HEK293T (cell line): ENCODE measurements around the gene JMJD8.

Experiments used
- CTCF ChIA-PET: fragments of 350-600 bp; formaldehyde crosslinking; extraction: SDS; loops from one replicate; lab custom pipeline; 2021; ENCODE audit warnings: antibody characterized with exemption, inconsistent platforms; lab: Yijun Ruan, JAX
- POLR2A ChIA-PET: fragments of 350-600 bp; formaldehyde crosslinking; extraction: SDS; loops from one replicate; lab custom pipeline; 2020; ENCODE audit warnings: antibody characterized with exemption, inconsistent platforms; lab: Yijun Ruan, JAX
- DNase-seq: peaks from one replicate; pipeline ENCODE4 v3.0.0; 2012; ENCODE audit warnings: mixed read lengths; ENCODE audit errors: extremely low spot score
- ARNT ChIP-seq: fragments of 450-650 bp; IDR thresholded peaks from 2 replicates; pipeline ENCODE4 v1.6.1; 2017; ENCODE audit warnings: mild to moderate bottlenecking
- BHLHE40 ChIP-seq: fragments of 450-650 bp; IDR thresholded peaks from 2 replicates; pipeline ENCODE4 v1.6.1; 2016; ENCODE audit warnings: mild to moderate bottlenecking, moderate library complexity, borderline replicate concordance
- CTBP1 ChIP-seq: fragments of 450-650 bp; IDR thresholded peaks from 2 replicates; pipeline ENCODE4 v1.6.1; 2016; ENCODE audit warnings: borderline replicate concordance
- ELF4 ChIP-seq: fragments of 450-650 bp; IDR thresholded peaks from 2 replicates; pipeline ENCODE4 v1.6.1; 2017; ENCODE audit warnings: antibody characterized with exemption
- FOXA1 ChIP-seq: fragments of 450-650 bp; IDR thresholded peaks from 2 replicates; pipeline ENCODE4 v1.6.1; 2016; ENCODE audit warnings: mild to moderate bottlenecking
- FOXK2 ChIP-seq: fragments of 450-650 bp; IDR thresholded peaks from 2 replicates; pipeline ENCODE4 v1.6.1; 2016; ENCODE audit warnings: mild to moderate bottlenecking
- FOXM1 ChIP-seq: fragments of 450-650 bp; IDR thresholded peaks from 2 replicates; pipeline ENCODE4 v1.6.1; 2017; ENCODE audit warnings: mild to moderate bottlenecking, borderline replicate concordance
- HDGF ChIP-seq: fragments of 450-650 bp; IDR thresholded peaks from 2 replicates; pipeline ENCODE4 v1.6.1; 2017; ENCODE audit warnings: antibody characterized with exemption, borderline replicate concordance
- L3MBTL2 ChIP-seq: fragments of 450-650 bp; conservative IDR thresholded peaks from 2 replicates; pipeline ENCODE4 v1.6.1; 2016; ENCODE audit warnings: mild to moderate bottlenecking
- LEF1 ChIP-seq: fragments of 450-650 bp; IDR thresholded peaks from 2 replicates; pipeline ENCODE4 v1.6.1; 2017; ENCODE audit warnings: mild to moderate bottlenecking, borderline replicate concordance
- NFRKB ChIP-seq: fragments of 450-650 bp; IDR thresholded peaks from 2 replicates; pipeline ENCODE4 v1.6.1; 2016; ENCODE audit warnings: mild to moderate bottlenecking, moderate library complexity
- SP1 ChIP-seq: fragments of 450-650 bp; IDR thresholded peaks from 2 replicates; pipeline ENCODE4 v1.6.1; 2017
- SUZ12 ChIP-seq: fragments of 450-650 bp; IDR thresholded peaks from 2 replicates; pipeline ENCODE4 v1.6.1; 2016; ENCODE audit warnings: mild to moderate bottlenecking
- TARDBP ChIP-seq: fragments of 450-650 bp; IDR thresholded peaks from 2 replicates; pipeline ENCODE4 v1.6.1; 2016
- ZNF384 ChIP-seq: fragments of 450-650 bp; IDR thresholded peaks from 2 replicates; pipeline ENCODE4 v1.6.1; 2016
- TF ChIP-seq, protein P1 (sequence below): fragments of 450-650 bp; IDR thresholded peaks from 2 replicates; pipeline ENCODE4 v1.6.1; 2016

JMJD8 gene

DNA sequence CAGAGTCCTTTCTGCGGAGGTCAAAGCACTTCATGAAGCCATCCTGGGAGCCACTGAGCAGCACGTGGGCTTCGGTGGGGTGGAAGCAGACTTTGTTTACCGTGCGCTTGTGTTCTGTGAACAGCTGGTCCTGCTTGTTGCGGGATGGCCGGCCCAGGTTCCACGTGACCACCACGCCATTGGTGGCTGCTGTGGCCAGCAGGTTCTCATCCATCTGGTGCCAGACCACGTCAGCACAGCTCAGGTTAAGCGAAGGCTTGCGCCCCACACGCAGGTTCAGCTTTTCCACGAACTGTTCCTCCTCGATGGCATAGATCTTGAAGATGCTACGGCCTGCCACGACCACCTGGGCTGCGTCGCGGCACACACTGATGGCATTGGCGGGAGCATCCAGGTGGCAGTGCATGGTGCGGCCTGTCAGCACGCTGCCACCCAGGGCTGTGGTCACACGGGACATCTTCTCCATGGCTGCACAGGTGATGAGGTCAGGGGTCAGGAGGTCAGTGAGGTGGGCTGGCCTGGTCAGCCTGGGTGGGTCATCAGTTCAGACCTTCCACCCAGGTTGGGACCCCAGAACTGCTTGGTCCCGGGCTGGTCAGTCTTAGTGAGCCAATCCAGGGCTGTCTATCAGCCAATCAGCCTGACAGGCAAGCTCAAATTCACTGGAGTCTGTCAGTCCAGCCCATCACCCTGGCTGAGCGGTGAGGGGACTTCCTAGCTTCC lies 5.2 kb upstream of the JMJD8 start:
- DNase-seq = no peak
- CTCF ChIA-PET = no interaction called here
- TF ChIP-seq, protein P1, sequence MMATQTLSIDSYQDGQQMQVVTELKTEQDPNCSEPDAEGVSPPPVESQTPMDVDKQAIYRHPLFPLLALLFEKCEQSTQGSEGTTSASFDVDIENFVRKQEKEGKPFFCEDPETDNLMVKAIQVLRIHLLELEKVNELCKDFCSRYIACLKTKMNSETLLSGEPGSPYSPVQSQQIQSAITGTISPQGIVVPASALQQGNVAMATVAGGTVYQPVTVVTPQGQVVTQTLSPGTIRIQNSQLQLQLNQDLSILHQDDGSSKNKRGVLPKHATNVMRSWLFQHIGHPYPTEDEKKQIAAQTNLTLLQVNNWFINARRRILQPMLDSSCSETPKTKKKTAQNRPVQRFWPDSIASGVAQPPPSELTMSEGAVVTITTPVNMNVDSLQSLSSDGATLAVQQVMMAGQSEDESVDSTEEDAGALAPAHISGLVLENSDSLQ = peak; percentile 68
- TF ChIP-seq TARDBP = no peak
- POLR2A ChIA-PET = interaction anchor here (1.2 to 2.9 kb wide), 8 partner anchors 8 to 99 kb away, joined by 3 to 33 read pairs (median 8); partner anchors contain the start of genes CHTF18, CIAO3, RHOT2 and RPUSD1

DNA sequence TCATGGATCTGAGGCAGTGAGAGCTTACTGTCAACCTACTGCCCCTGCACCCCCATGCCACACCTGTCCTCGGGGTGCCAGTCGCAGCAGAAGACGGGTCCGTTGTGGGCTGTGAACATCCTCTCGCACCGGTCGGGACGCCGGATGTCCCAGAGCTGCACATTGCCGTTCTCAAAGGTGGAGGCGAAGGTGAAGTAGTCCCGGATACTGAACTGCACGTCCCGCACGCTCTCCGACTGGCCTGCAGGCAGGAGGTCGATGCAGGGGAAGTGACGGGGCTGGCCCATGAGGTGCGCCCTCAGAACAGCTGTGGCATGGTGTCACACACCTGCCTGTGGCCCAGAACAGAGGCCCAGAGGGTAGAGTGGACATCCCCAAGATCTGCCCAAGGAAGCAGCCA lies 3.4 kb upstream of the JMJD8 start:
- ChIA-PET CTCF (no interaction called here), POLR2A (interaction anchor here (1.3 to 1.4 kb wide), 2 partner anchors 32 to 38 kb away, joined by 3 to 4 read pairs; partner anchors contain the start of gene WDR90)
- DNase-seq = no peak
- no peak for TF ChIP-seq LEF1
- TF ChIP-seq ZNF384 = no peak
- TF ChIP-seq L3MBTL2 = no peak
- no peak for TF ChIP-seq FOXK2
- TF ChIP-seq FOXM1 = no peak
- no peak for TF ChIP-seq FOXA1
- no peak for TF ChIP-seq HDGF
- TF ChIP-seq ELF4 = no peak
- no peak for TF ChIP-seq ARNT
- TF ChIP-seq, protein P1 = no peak
- TF ChIP-seq TARDBP = no peak
- TF ChIP-seq SUZ12 = no peak
- no peak for TF ChIP-seq NFRKB
- no peak for TF ChIP-seq SP1
- TF ChIP-seq BHLHE40 = no peak
- no peak for TF ChIP-seq CTBP1

DNA sequence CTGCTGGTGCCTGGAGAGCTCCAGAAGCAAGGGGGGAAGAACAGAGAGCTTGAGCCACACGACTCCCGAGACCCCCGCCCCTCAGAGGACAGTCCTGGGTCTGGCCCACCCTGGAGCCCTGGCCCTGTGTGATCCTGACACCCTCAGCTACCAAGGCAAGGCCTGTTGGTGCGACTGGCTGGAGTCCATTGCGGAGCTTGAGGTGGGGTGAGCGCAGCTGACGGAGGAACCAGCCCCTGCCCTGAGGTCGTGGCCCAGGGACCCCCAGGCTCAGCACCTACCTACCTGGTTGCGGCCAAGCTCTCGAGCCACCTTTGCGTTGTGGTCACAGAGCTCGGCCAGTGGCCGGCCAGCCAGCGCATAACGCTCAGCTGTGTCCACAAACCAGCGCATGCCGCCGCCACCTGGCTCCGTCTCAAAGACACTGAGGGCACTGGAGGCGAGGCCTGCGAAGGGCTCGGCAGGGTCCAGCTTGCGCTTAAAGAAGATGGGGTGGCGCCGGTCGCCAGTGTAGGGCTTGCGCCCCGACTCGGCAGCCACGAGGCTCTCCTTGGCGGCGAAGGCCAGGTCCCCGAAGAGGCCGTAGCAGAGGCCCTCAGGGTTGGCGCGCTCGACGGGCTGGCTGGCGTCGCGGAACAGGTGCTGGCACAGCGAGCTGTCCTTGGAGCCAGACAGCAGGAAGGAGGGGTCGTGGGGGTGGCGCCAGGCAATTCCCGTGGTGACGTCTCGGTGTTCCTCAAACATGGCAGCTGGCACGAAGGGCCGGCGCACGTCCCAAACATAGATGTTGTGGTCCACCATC lies 2.5 kb upstream of the JMJD8 start:
- DNase-seq = no peak
- TF ChIP-seq ARNT (no peak), CTBP1 (no peak), BHLHE40 (no peak), FOXA1 (no peak), ELF4 (no peak), FOXK2 (no peak), LEF1 (no peak), ZNF384 (no peak), HDGF (no peak)
- POLR2A ChIA-PET = interaction anchor here (1.1 to 1.4 kb wide), 2 partner anchors 33 to 54 kb away, joined by 3 to 4 read pairs; partner anchors contain the start of gene CIAO3
- CTCF ChIA-PET = interaction anchor here (0.6 kb wide), 1 partner anchor 891 kb away, joined by 3 read pairs; no protein-coding TSS in a partner anchor

DNA sequence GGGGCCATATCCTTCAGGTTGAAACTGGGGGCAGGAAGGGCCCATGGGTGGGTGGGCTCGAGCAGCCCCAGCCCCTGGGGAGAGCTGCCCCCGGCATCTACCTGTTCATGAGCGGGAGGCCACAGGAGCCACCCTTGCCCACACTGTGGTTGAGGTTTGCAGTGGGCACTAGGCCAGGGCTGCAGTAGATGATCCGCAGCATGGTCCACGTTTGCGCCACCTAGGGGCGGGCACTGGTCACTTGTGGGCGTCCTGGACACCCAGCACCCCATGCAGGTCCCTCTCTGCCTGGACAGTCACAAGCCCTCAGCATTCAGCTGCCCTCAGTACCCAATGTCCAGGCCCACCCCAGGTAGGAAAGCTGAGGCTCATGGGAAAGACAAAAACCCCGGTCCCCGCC lies 1.8 kb upstream of the JMJD8 start:
- ChIA-PET POLR2A (interaction anchor here (1.1 to 1.4 kb wide), 2 partner anchors 34 to 55 kb away, joined by 3 to 4 read pairs; partner anchors contain the start of gene CIAO3), CTCF (interaction anchor here (0.6 kb wide), 1 partner anchor 892 kb away, joined by 3 read pairs; no protein-coding TSS in a partner anchor)
- no peak for DNase-seq
- no peak for TF ChIP-seq ARNT
- TF ChIP-seq TARDBP = no peak
- no peak for TF ChIP-seq SUZ12
- TF ChIP-seq ZNF384 = no peak
- TF ChIP-seq CTBP1 = no peak
- TF ChIP-seq FOXA1 = no peak
- TF ChIP-seq, protein P1 = no peak
- TF ChIP-seq LEF1 = no peak
- no peak for TF ChIP-seq FOXM1
- no peak for TF ChIP-seq HDGF
- no peak for TF ChIP-seq FOXK2
- TF ChIP-seq NFRKB = no peak
- no peak for TF ChIP-seq L3MBTL2
- no peak for TF ChIP-seq BHLHE40
- no peak for TF ChIP-seq SP1
- no peak for TF ChIP-seq ELF4

DNA sequence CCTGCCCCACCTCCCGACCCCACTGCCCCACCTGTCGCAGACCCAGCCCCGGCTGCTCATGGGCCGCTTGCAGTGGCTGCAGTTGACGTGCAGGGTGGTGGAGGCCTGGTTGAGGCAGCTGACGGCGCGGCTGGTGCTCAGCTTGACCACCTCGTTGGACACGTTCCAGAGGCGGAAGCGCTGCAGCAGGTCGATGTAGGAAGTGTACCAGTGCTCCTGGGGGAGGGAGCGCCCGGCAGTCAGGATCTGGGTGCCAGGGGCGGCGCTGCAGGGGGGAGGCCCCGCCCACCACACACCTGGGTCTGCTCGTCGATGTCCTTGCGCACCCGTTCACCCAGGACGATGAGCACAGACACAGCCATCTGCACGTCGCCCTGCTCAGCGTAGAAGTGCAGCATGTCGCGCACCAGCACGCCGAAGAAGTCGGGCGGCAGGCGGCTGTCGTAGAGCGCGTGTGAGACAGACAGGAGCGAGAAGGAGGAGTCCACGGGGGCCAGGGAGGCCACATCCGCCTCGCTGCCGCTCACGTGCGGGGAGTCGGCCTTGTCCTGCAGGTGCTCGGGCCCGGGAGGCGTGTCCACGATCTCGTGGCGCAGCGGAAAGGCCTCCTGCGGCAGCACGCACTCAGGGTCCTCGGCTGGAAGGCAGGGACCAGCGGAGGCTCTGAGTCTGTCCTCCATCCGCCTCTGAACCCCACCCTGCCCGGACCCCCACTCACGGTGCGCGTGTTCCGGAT lies 995 bp upstream of the JMJD8 start:
- ChIA-PET POLR2A (interaction anchor here (0.6 to 1.4 kb wide), 4 partner anchors 8 to 598 kb away, joined by 3 to 4 read pairs (median 3); partner anchors contain the start of gene ANTKMT), CTCF (no interaction called here)
- no peak for DNase-seq
- TF ChIP-seq TARDBP (no peak), NFRKB (no peak), ZNF384 (no peak), BHLHE40 (no peak), L3MBTL2 (no peak), SP1 (no peak), HDGF (no peak), CTBP1 (no peak), ARNT (no peak), SUZ12 (no peak)
